WERI-Rb-1 (cell line): Measurements from ENCODE around the gene CLEC17A.

Experiments
- DNase-seq: peaks from one replicate; pipeline ENCODE4 v3.0.0-alpha.2; 2020
- H3K27ac ChIP-seq: fragments of 250-450 bp; sonication (Bioruptor Pico); 2 replicates; pipeline ENCODE4 v1.5.1; 2020; ENCODE audit warnings: mild to moderate bottlenecking, moderate library complexity
- H3K27me3 ChIP-seq: fragments of 250-450 bp; sonication (Bioruptor Pico); 2 replicates; pipeline ENCODE4 v1.5.1; 2021; ENCODE audit warnings: mild to moderate bottlenecking, low read depth, moderate library complexity; ENCODE audit not compliant: insufficient read depth, severe bottlenecking
- H3K36me3 ChIP-seq: fragments of 250-450 bp; sonication (Bioruptor Pico); 2 replicates; pipeline ENCODE4 v1.5.1; 2020; ENCODE audit warnings: mild to moderate bottlenecking, moderate library complexity
- H3K4me3 ChIP-seq: 2 replicates; pipeline ENCODE4 v1.5.1; 2011; ENCODE audit warnings: low read depth, mild to moderate bottlenecking, control low read depth, low read length
- H3K9me3 ChIP-seq: fragments of 250-450 bp; sonication (Bioruptor Pico); 2 replicates; pipeline ENCODE4 v1.5.1; 2021; ENCODE audit warnings: mild to moderate bottlenecking, moderate library complexity; ENCODE audit not compliant: severe bottlenecking
- CTCF ChIP-seq: IDR thresholded peaks from 2 replicates; pipeline ENCODE4 v1.5.1; 2011; ENCODE audit warnings: low read depth, mild to moderate bottlenecking, control low read depth, inconsistent platforms, low read length

Gene CLEC17A

DNA sequence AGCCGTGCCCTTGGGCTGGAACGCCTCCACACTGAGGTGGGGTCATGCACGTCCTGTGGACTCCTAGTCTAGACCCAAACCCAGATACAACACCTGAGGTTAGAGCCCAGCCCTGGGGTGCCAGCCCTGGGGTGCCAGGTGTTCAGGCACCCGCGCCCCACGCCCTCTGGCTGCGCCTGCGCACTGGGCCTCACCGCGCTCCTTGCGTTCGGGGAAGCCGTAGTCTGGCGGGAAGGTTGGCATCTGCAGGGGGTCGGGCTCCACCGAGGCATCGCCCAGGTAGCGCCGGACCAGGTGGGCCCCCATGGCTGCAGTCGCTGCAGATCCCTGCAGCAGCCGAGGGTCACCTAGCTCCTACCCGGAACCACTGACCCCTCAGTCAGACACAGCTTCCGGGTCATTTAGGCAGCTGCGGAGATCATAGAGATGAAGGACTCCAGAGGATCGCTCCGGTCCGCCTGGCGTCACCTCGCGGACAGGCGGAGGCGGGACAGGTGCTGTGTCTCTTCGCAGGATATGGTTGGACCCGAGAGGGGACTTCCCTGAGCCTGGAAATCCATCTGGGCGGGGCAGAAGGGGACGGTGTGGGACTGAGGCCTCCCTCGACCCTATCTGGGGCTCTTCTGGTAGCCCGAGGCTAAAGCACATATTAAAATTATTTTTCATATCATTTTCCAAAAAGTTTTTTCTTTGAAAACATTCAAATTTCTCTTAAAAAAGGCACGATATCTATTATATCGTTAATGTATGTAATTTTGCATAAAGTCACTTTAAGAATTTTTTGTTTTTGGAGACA lies 11.0 kb upstream of the CLEC17A start, which contains the start of gene NDUFB7:
NDUFB7 (minus strand) TSS at position 372 of the 796 bp plus-strand sequence; CDS start at position 306, 66 bp downstream.
- TF ChIP-seq CTCF, result peak; percentile 93
- Histone ChIP-seq H3K27ac (peak within 1 kb of the TSS; percentile 91), H3K4me3 (peak within 1 kb of the TSS; percentile 85), H3K36me3 (peaks cover 4% of the 10 kb centered on the region), H3K9me3 (no peaks in the 10 kb centered on the region), H3K27me3 (no peaks in the 10 kb centered on the region)
- peak; percentile 93 for DNase-seq

DNA sequence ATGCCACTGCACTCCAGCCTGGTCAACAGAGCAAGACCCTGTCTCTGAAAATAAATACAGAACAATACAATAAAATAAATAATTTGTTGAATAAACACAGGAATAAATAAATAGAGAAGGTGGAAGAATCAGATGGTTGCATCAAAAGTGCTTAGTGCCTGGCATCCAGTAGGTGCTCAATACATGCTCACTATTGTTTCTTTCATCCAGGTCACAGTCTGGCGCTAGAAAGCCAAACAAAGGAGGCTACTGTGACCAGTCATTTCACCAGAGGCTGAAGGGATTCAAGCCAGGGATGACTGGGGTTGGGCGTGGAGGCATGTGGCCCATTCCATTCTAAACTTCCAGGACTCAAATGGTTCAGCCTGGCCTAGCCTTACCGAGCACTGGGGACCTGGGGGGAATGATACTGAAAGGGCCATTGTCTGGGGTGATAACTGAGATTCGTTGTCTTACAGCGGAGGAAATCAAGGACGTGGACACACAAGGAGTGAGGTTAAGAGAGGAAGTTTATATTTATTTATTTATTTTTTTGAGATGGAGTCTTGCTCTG lies 7.4 kb upstream of the CLEC17A start:
- H3K4me3 ChIP-seq, result no peak overlapping the region
- no peaks in the 10 kb centered on the region for H3K9me3 ChIP-seq
- no peak overlapping the region for H3K27ac ChIP-seq
- H3K27me3 ChIP-seq, result no peaks in the 10 kb centered on the region
- no peak for TF ChIP-seq CTCF
- H3K36me3 ChIP-seq, result no peaks in the 10 kb centered on the region
- no peak for DNase-seq

- Histone ChIP-seq H3K4me3 (no peak overlapping the region), H3K9me3 (no peaks in the 10 kb centered on the region), H3K36me3 (no peaks in the 10 kb centered on the region), H3K27ac (no peak overlapping the region), H3K27me3 (no peaks in the 10 kb centered on the region)
- TF ChIP-seq CTCF, result no peak
- no peak for DNase-seq
These were observed 6.5 kb upstream of the CLEC17A start for GRCh38 chr19:14576363-14576762.

DNA sequence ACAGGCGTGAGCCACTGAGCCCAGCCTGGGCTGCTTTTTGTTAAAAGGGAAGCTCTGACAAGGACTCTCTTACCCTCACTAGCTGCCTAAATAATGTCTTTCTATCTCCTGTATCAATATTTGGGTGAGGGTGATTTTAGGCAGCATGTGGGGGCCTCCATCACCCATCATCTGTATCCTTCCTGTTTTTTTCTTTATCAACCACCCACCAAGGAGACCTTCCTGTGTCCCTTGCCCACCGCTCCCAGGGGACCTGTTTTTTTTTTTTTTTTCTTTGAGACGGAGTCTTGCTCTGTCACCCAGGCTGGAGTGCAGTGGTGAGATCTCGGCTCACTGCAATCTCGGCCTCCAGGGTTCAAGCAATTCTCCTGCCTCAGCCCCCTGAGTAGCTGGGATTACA lies 5.6 kb upstream of the CLEC17A start:
- no peak overlapping the region for H3K4me3 ChIP-seq
- no peaks in the 10 kb centered on the region for H3K27me3 ChIP-seq
- no peaks in the 10 kb centered on the region for H3K36me3 ChIP-seq
- DNase-seq, result no peak
- peak overlapping the region; percentile 63 for H3K27ac ChIP-seq
- H3K9me3 ChIP-seq, result no peaks in the 10 kb centered on the region
- no peak for TF ChIP-seq CTCF

GRCh38 chr19:14577885-14578427 lies 4.9 kb upstream of the CLEC17A start:
- no peaks in the 10 kb centered on the region for H3K36me3 ChIP-seq
- no peak overlapping the region for H3K4me3 ChIP-seq
- DNase-seq, result peak; percentile 86
- TF ChIP-seq CTCF, result peak; percentile 14; the same call in 1 of the 2 replicates
- H3K27me3 ChIP-seq, result peaks cover 6% of the 10 kb centered on the region
- peak overlapping the region; percentile 63 for H3K27ac ChIP-seq
- H3K9me3 ChIP-seq, result no peaks in the 10 kb centered on the region
